IPS-20b (cell line): ENCODE measurements around the gene TOE1.
A peak's percentile ranks its signal among the peaks of the same experiment; 100 is the strongest.

ENCODE experiments used
- H3K27ac ChIP-seq: one replicate; pipeline ENCODE4 v1.5.1; 2013; ENCODE audit warnings: low read length
- H3K27me3 ChIP-seq: 2 replicates; pipeline ENCODE4 v1.6.1; 2013; ENCODE audit warnings: mild to moderate bottlenecking, low read length, inconsistent platforms; ENCODE audit not compliant: insufficient read depth
- H3K36me3 ChIP-seq: 2 replicates; pipeline ENCODE4 v1.6.1; 2013; ENCODE audit warnings: low read depth, mild to moderate bottlenecking, inconsistent platforms, low read length, moderate library complexity; ENCODE audit not compliant: insufficient read depth
- H3K4me1 ChIP-seq: 2 replicates; pipeline ENCODE4 v1.6.1; 2013; ENCODE audit warnings: mild to moderate bottlenecking, control low read depth, inconsistent platforms, low read length, moderate library complexity; ENCODE audit not compliant: insufficient read depth
- H3K4me3 ChIP-seq: 2 replicates; pipeline ENCODE4 v1.5.1; 2013; ENCODE audit warnings: mild to moderate bottlenecking, low read length, inconsistent platforms
- H3K9ac ChIP-seq: 2 replicates; pipeline ENCODE4 v1.6.1; 2013; ENCODE audit warnings: low read depth, mild to moderate bottlenecking, inconsistent platforms, low read length, moderate library complexity
- H3K9me3 ChIP-seq: 2 replicates; pipeline ENCODE4 v1.6.1; 2013; ENCODE audit warnings: mild to moderate bottlenecking, low read depth, low read length, inconsistent platforms; ENCODE audit not compliant: insufficient read depth

The TOE1 gene

GRCh38 chr1:45305231-45305630 is 34.7 kb upstream of the TOE1 start:
- no peaks in the 10 kb centered on the region for H3K27me3 ChIP-seq

GRCh38 chr1:45306319-45306718 is 33.7 kb upstream of the TOE1 start:
- Histone ChIP-seq H3K9ac (peak overlapping the region; percentile 61; the same call in 1 of the 2 replicates), H3K4me3 (peak overlapping the region; percentile 3; the same call in 1 of the 2 replicates)

More at GRCh38 chr1:45305231-45305630, 34.7 kb upstream of the TOE1 start:
- Histone ChIP-seq H3K9ac (peak overlapping the region; percentile 92; the same call in 1 of the 2 replicates), H3K9me3 (no peaks in the 10 kb centered on the region), H3K27ac (no peak overlapping the region), H3K4me1 (peaks cover 34% of the 10 kb centered on the region), H3K4me3 (no peak overlapping the region; the same call in 1 of the 2 replicates), H3K36me3 (no peaks in the 10 kb centered on the region)

GRCh38 chr1:45306905-45307304 is 33.1 kb upstream of the TOE1 start:
- Histone ChIP-seq H3K9me3 (no peaks in the 10 kb centered on the region), H3K4me1 (peaks cover 34% of the 10 kb centered on the region), H3K9ac (peak overlapping the region; percentile 61; the same call in 1 of the 2 replicates), H3K27ac (no peak overlapping the region), H3K36me3 (no peaks in the 10 kb centered on the region), H3K27me3 (no peaks in the 10 kb centered on the region), H3K4me3 (peak overlapping the region; percentile 3; the same call in 1 of the 2 replicates)

More at GRCh38 chr1:45306319-45306718, 33.7 kb upstream of the TOE1 start:
- H3K9me3 ChIP-seq, result no peaks in the 10 kb centered on the region
- no peaks in the 10 kb centered on the region for H3K27me3 ChIP-seq
- no peaks in the 10 kb centered on the region for H3K36me3 ChIP-seq
- H3K4me1 ChIP-seq, result peaks cover 34% of the 10 kb centered on the region
- H3K27ac ChIP-seq, result peak overlapping the region; percentile 59

GRCh38 chr1:45314266-45314665 is 25.7 kb upstream of the TOE1 start:
- Histone ChIP-seq H3K27me3 (no peaks in the 10 kb centered on the region), H3K9me3 (no peaks in the 10 kb centered on the region), H3K4me1 (no peaks in the 10 kb centered on the region; the same call in 1 of the 2 replicates), H3K36me3 (no peaks in the 10 kb centered on the region), H3K4me3 (no peak overlapping the region), H3K27ac (no peak overlapping the region), H3K9ac (no peak overlapping the region)

- Histone ChIP-seq H3K27ac (no peak overlapping the region), H3K4me3 (no peak overlapping the region), H3K9ac (no peak overlapping the region)
These were observed 22.8 kb upstream of the TOE1 start for GRCh38 chr1:45317166-45317565.

DNA sequence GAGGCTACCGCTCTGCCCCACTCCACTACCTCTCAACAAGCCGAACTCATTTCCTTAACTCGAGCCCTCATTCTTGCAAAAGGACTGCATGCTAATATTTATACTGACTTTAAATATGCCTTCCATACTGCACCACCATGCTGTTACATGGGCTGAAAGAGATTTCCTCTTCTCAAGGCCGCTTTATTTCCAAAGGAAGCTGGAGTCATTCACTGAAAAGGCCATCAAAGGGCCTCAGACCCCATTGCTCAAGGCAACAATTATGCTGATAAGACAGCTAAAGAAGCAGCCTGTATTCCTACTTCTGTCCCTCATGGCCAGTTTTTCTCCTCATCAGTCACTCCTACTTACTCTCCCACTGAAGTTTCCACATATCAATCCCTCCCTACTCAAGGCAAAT is 20.2 kb upstream of the TOE1 start:
- no peak overlapping the region for H3K27ac ChIP-seq
- H3K4me1 ChIP-seq, result peaks cover 17% of the 10 kb centered on the region; the same call in 1 of the 2 replicates
- no peak overlapping the region for H3K9ac ChIP-seq

More at GRCh38 chr1:45317166-45317565, 22.8 kb upstream of the TOE1 start:
- no peaks in the 10 kb centered on the region for H3K36me3 ChIP-seq
- H3K9me3 ChIP-seq, result no peaks in the 10 kb centered on the region
- H3K4me1 ChIP-seq, result peaks cover 12% of the 10 kb centered on the region; the same call in 1 of the 2 replicates
- no peaks in the 10 kb centered on the region for H3K27me3 ChIP-seq

DNA sequence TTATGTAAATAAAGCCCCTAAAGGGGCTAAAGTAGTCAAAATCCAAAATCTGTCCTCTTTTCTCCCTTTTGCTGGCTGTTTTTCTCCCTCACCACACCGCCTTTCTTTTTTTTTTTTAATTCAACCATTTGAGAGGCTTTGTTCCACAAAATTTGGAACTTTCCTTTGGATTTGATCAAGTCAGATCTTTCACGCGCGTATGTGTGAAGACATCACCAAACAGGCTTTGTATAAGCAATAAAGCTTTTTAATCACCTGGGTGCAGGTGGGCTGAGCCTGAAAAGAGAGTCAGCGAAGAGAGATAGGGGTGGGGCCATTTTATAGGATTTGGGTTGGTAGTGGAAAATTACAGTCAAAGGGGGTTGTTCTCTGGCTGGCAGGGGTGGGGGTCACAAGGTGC is 18.5 kb upstream of the TOE1 start:
- no peaks in the 10 kb centered on the region for H3K36me3 ChIP-seq
- H3K9ac ChIP-seq, result peak overlapping the region; percentile 64; the same call in 1 of the 2 replicates
- H3K4me3 ChIP-seq, result peak overlapping the region; percentile 21; the same call in 1 of the 2 replicates
- H3K27me3 ChIP-seq, result no peaks in the 10 kb centered on the region
- H3K9me3 ChIP-seq, result no peaks in the 10 kb centered on the region
- peak overlapping the region; percentile 2 for H3K27ac ChIP-seq
- H3K4me1 ChIP-seq, result peaks cover 24% of the 10 kb centered on the region; the same call in 1 of the 2 replicates

More for the DNA sequence above, 20.2 kb upstream of the TOE1 start:
- Histone ChIP-seq H3K4me3 (no peak overlapping the region), H3K9me3 (no peaks in the 10 kb centered on the region), H3K36me3 (no peaks in the 10 kb centered on the region), H3K27me3 (no peaks in the 10 kb centered on the region)

GRCh38 chr1:45322486-45323040 is 17.4 kb upstream of the TOE1 start:
- Histone ChIP-seq H3K4me1 (peaks cover 24% of the 10 kb centered on the region; the same call in 1 of the 2 replicates), H3K27me3 (no peaks in the 10 kb centered on the region), H3K36me3 (no peaks in the 10 kb centered on the region), H3K4me3 (no peak overlapping the region), H3K9me3 (no peaks in the 10 kb centered on the region), H3K27ac (no peak overlapping the region), H3K9ac (no peak overlapping the region)

DNA sequence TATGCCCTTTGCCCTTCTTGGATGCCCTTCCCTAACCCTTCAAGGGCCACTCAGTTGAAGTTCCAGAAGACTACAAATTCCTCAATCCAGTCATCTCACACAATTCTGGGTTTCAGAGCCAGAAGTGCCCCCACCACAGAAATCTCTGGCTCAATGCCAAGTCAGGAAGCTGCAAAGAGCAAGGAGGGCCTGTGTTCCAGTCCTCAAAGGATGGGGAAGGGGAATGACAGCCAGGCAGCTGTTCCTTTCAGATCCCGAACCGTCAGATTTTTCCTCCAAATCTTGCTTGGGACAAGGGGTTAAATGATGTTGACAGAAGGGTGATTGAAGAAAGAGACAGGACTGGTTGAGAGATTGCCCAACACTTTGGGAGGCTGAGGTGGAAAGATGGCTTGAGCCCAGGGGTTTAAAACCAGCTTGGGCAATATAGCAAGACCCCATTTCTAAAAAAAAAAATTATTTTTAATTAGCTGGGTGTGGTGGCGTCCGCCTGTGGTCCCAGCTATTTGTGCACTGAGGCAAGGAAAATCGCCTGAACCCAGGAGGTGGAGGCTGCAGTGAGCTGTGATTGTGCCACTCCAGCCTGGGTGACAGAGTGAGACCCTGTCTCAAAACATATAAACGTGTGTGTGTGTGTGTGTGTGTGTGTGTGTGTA is 14.0 kb upstream of the TOE1 start:
- no peak overlapping the region for H3K27ac ChIP-seq
- peaks cover 27% of the 10 kb centered on the region for H3K36me3 ChIP-seq
- H3K9me3 ChIP-seq, result no peaks in the 10 kb centered on the region
- H3K4me1 ChIP-seq, result peaks cover 36% of the 10 kb centered on the region; the same call in 1 of the 2 replicates
- H3K9ac ChIP-seq, result peak overlapping the region; percentile 57; the same call in 1 of the 2 replicates
- no peaks in the 10 kb centered on the region for H3K27me3 ChIP-seq
- H3K4me3 ChIP-seq, result peak overlapping the region; percentile 59; the same call in 1 of the 2 replicates

GRCh38 chr1:45326627-45327623 is 13.0 kb upstream of the TOE1 start, which contains the start of gene HPDL:
HPDL (plus strand) TSS chr1:45326895; CDS start chr1:45327149, 254 bp downstream.
- Histone ChIP-seq H3K9me3 (no peaks in the 10 kb centered on the region), H3K9ac (peak within 1 kb of the TSS; percentile 57; the same call in 1 of the 2 replicates), H3K4me1 (peaks cover 29% of the 10 kb centered on the region; the same call in 1 of the 2 replicates), H3K4me3 (peak within 1 kb of the TSS; percentile 59; the same call in 1 of the 2 replicates), H3K27me3 (no peaks in the 10 kb centered on the region), H3K27ac (no peak within 1 kb of the TSS), H3K36me3 (peaks cover 37% of the 10 kb centered on the region)
